ENCODE data around the gene NUDCD3. TPM values are rescaled to one million over a fixed set of nuclear protein-coding genes. Genes with fewer than 3 reads are reported as not detected.

NUDCD3 gene
- total and polyA plus RNA-seq, 7 donors = 14.3 to 50.5 (median 37.2) TPM

DNA sequence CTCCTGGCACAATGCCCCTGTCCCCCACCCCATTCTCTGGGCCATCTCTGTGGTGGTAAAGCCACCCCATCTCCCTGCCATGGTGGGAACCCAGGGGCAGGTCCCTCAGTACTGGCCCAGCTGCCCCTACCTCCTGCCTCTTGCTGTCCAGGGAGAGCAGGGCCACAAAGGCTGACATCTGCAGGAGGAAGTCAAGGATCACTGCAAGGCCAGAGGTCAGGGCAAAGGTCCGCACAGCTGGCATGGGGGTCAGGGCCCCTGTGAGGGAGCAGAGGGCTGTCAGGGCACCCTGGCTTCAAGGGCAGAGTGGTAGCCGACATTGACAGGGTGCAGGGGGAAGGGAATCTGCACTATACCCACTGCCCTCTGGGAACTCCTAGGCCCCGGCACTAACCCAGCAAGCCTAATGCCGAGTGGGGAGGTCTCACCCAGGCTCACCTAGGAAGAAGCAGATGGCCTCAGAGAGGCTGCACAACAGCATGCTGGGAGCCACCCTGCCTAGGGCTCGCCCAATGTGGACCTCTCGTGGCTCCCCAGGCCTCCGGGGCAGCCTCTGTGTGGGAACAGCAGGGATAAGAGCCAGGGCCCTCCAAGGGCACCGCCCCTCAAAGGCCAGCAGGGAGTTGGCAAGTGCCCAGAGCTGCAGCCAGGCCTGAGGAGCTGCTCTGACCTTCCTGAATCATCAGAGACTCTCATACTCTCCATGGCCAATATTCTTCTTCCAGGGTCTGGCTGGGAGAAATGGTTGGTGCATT, 43.0 kb upstream of the NUDCD3 start:
- Histone ChIP-seq H3K4me3 (no peak overlapping the region), H3K27me3 (no peaks in the 10 kb centered on the region), H3K27ac (no peak overlapping the region), H3K4me1 (no peaks in the 10 kb centered on the region), H3K36me3 (no peaks in the 10 kb centered on the region), H3K9me3 (no peaks in the 10 kb centered on the region)
- no peak for DNase-seq
- TF ChIP-seq POLR2AphosphoS5 (IDR thresholded peaks at IDR 0.05) (no peak), EP300 (IDR thresholded peaks at IDR 0.05) (no peak), POLR2A (IDR thresholded peaks at IDR 0.05) (no peak), CTCF (IDR thresholded peaks at IDR 0.05) (no peak)
- WGBS, 2 donors = 80 to 83% methylated on average over 8 of the region's 8 CpGs
- intact Hi-C loops (cut with DNase I) = no loop called here

DNA sequence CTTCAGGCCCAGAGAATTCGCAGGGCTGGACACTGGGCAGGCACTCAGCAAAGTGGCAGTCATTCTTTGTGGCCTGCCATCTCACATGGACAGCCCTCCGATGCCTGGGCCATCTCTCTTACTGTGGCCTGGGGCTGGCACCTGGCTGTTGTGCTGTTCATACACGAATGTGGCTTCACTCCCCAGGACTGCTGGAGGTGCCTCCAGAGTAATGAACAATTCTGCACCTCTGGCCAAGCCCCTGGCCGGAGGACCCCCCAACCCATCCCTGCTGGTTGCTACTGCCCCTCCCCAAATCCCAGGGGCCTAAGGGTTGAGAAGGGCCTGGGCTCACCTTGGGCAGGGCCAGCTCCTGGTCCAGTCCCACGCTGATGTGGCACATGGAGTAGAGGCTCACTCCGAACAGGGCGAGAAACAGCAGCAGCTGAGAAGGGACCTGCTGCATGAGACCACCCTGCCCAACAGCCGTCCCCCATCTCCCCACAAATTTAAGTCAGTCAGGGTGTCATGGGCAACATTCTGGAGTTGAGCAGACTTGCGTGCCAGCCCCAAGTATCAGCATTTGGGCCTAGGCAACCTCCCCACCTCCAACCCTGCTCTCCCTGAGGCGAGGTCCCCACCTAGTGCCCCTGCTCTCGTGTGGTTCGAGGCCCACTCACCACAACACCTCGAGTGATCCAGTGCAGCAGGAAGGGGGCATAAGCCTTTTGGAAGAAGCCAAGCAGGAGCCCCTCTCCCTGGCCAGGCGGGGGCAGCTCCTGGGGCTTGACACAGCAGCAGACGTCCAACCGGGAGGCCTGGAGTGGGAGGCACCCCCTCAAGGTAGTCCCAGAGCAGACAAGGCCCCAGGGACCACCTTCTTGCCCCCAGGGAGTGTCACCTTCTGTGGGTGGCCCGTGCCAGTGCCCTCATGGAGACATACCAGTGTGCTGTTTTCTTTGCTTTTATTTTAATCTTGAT, 41.2 kb upstream of the NUDCD3 start:
- TF ChIP-seq CTCF (IDR thresholded peaks at IDR 0.05) (no peak), POLR2A (IDR thresholded peaks at IDR 0.05) (no peak), EP300 (IDR thresholded peaks at IDR 0.05) (no peak), POLR2AphosphoS5 (IDR thresholded peaks at IDR 0.05) (no peak)
- H3K9me3 ChIP-seq = peaks cover 0 to 4% (median 0%) of the 10 kb centered on the region in 4 donors
- H3K4me3 ChIP-seq = no peak overlapping the region
- H3K27me3 ChIP-seq = no peaks in the 10 kb centered on the region
- intact Hi-C loops (cut with DNase I) = no loop called here
- H3K36me3 ChIP-seq = no peaks in the 10 kb centered on the region
- DNase-seq = no peak
- no peak overlapping the region for H3K27ac ChIP-seq
- no peaks in the 10 kb centered on the region for H3K4me1 ChIP-seq
- WGBS, 2 donors = 83 to 88% methylated on average over 17 of the region's 17 CpGs

GRCh38 chr7:44530990-44531389, 40.5 kb upstream of the NUDCD3 start:
- Histone ChIP-seq H3K4me1 (no peaks in the 10 kb centered on the region), H3K4me3 (no peak overlapping the region), H3K9me3 (peaks cover 0 to 4% (median 1%) of the 10 kb centered on the region in 4 donors), H3K36me3 (no peaks in the 10 kb centered on the region), H3K27ac (no peak overlapping the region), H3K27me3 (no peaks in the 10 kb centered on the region)
- intact Hi-C loops (cut with DNase I) = no loop called here
- no peak for DNase-seq
- TF ChIP-seq CTCF (IDR thresholded peaks at IDR 0.05) = no peak
- no peak for TF ChIP-seq EP300 (IDR thresholded peaks at IDR 0.05)
- no peak for TF ChIP-seq POLR2A (IDR thresholded peaks at IDR 0.05)
- no peak for TF ChIP-seq POLR2AphosphoS5 (IDR thresholded peaks at IDR 0.05)
- WGBS, 2 donors = 52 to 66% methylated on average over 10 of the region's 10 CpGs

GRCh38 chr7:44524811-44525388, 34.4 kb upstream of the NUDCD3 start:
- no peak for DNase-seq
- Histone ChIP-seq H3K4me3 (no peak overlapping the region), H3K27ac (no peak overlapping the region), H3K27me3 (no peaks in the 10 kb centered on the region), H3K9me3 (peaks cover 0 to 10% (median 2%) of the 10 kb centered on the region in 4 donors), H3K36me3 (no peaks in the 10 kb centered on the region), H3K4me1 (no peaks in the 10 kb centered on the region)
- intact Hi-C loops (cut with DNase I) = no loop called here
- WGBS, 2 donors = 83 to 90% methylated on average over 3 of the region's 3 CpGs
- no peak for TF ChIP-seq POLR2A (IDR thresholded peaks at IDR 0.05)
- no peak for TF ChIP-seq CTCF (IDR thresholded peaks at IDR 0.05)
- no peak for TF ChIP-seq EP300 (IDR thresholded peaks at IDR 0.05)
- TF ChIP-seq POLR2AphosphoS5 (IDR thresholded peaks at IDR 0.05) = no peak

Data from sigmoid colon (tissue), 7 donors.